ENCODE data around the gene GREB1L.

- TF ChIP-seq EZH2 (IDR thresholded peaks at IDR 0.05; ENCODE audit: borderline replicate concordance, low read length) = no peak
- TF ChIP-seq CTCF (conservative IDR thresholded peaks at IDR 0.05 in 1 of 2, IDR thresholded peaks at IDR 0.05 in 1 of 2; ENCODE audit: extremely low read depth in 1 of 2, insufficient read depth in 1 of 2, low read depth in 1 of 2, low read length in 2 of 2) = no peak
These were observed 27.3 kb downstream of the GREB1L start for GRCh38 chr18:21269349-21269748.

Measured in mammary epithelial cell (primary cell).